OCI-LY7 (cell line): Measurements from ENCODE around the gene FZD10.

Experiments
- CTCF ChIP-seq: fragments of 200-600 bp; sonication (generic); conservative IDR thresholded peaks from 2 replicates; pipeline ENCODE4 v1.5.1; 2014; ENCODE audit warnings: mild to moderate bottlenecking, antibody characterized with exemption, low read length, moderate library complexity, mixed read lengths
- EZH2phosphoT487 ChIP-seq: fragments of 200-600 bp; sonication (generic); IDR thresholded peaks from 2 replicates; pipeline ENCODE4 v1.6.1; 2018; ENCODE audit warnings: low read depth, borderline replicate concordance, mild to moderate bottlenecking, mixed run types, antibody characterized with exemption, low read length, moderate library complexity, mixed read lengths

DNA sequence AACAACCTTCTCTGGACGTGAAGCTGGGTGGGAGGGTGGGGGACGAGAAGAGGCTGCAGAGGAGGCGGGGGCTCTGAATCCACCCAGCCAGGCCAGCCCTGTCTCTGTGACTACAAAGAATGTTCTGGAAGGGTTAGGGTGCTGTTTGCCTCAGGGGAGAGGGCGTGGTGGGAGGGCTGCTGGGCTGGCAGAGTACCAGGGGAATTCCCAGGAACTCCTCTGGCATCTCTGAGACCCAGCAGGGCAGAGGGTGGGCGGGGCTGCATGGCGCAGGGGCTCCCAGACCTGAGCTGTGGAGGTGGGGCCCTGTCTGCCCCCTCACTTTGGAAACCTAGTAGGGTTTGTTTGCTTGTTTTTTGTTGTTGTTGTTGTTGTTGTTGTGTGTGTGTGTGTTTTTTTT is 45.5 kb upstream of the FZD10 start:
- TF ChIP-seq CTCF: no peak
- no peak for TF ChIP-seq EZH2phosphoT487
